Central memory CD8-positive, alpha-beta T cell (primary cell): ENCODE measurements around the gene SHOC2.

ENCODE experiments used
- ATAC-seq: fragments of 150-1000 bp; cut with Tn5 transposase; replicated peaks from 2 replicates; pipeline ENCODE4 v1.10.0; 2022; ENCODE audit warnings: mild to moderate bottlenecking, moderate FRiP score, moderate number of reproducible peaks; ENCODE audit not compliant: poor library complexity, severe bottlenecking; ENCODE audit errors: extremely low read depth
- DNase-seq, 2 donors: peaks; one replicate each; pipeline ENCODE4 v3.0.0; 2021; ENCODE audit warnings: low spot score in 2 of 2
- H3K27ac Mint-ChIP-seq: one replicate; pipeline ENCODE4 v1.8.0; 2022; ENCODE audit warnings: low read depth, mild to moderate bottlenecking, moderate library complexity, mixed read lengths
- H3K27me3 Mint-ChIP-seq: one replicate; pipeline ENCODE4 v1.8.0; 2022; ENCODE audit warnings: mixed read lengths
- H3K36me3 Mint-ChIP-seq: one replicate; pipeline ENCODE4 v1.8.0; 2022; ENCODE audit warnings: mild to moderate bottlenecking, moderate library complexity, mixed read lengths; ENCODE audit not compliant: insufficient read depth
- H3K4me1 Mint-ChIP-seq: one replicate; pipeline ENCODE4 v1.8.0; 2022; ENCODE audit warnings: mixed read lengths
- H3K4me3 Mint-ChIP-seq: one replicate; pipeline ENCODE4 v1.8.0; 2022; ENCODE audit warnings: mild to moderate bottlenecking, moderate library complexity, mixed read lengths
- H3K9me3 Mint-ChIP-seq: one replicate; pipeline ENCODE4 v1.8.0; 2022; ENCODE audit warnings: mixed read lengths

SHOC2 gene

GRCh38 chr10:110883924-110884323 lies 35.5 kb upstream of the SHOC2 start:
- peak overlapping the region; percentile 66 for H3K27ac Mint-ChIP-seq
- H3K4me3 Mint-ChIP-seq: peak overlapping the region; percentile 65
- peaks cover 65% of the 10 kb centered on the region for H3K4me1 Mint-ChIP-seq
- no peak for ATAC-seq
- peaks cover 67% of the 10 kb centered on the region for H3K36me3 Mint-ChIP-seq
- no peaks in the 10 kb centered on the region for H3K9me3 Mint-ChIP-seq
- H3K27me3 Mint-ChIP-seq: no peaks in the 10 kb centered on the region
- DNase-seq: no peak

DNA sequence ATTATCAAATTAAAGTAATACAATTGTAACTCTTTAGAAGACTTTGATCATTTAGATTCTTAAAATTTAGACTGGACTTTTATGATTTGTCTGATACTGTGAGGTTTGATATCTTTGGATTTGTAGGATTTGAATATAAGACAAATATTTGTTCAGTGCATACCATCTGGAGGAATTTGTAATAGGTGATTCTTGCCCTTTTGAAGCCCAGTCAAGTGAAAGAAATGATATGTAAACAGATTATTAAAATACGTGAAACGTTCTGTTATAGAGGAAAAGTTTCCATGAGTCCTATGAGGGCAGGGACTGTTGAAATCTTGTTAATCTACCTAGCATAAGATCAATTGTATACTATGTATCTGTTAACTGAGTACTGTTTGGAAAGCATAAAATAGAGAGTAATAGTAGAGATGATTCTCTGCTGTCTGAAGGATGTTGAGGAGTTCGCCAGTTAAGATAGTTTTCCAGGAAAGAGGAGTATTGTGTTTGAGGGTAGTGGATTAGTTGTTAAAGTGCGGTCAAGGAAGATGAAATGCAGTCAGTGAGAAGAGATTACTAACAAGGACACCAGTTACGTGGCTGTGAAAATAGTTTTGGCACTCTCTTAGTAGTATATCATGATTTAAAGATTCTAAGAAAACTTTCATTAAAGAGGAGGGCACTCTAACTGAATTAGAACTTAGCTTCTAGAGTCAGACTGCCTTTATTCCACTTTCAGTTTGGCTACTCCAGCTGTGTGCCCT lies 33.3 kb upstream of the SHOC2 start:
- Mint-ChIP-seq H3K9me3 (no peaks in the 10 kb centered on the region), H3K27me3 (no peaks in the 10 kb centered on the region), H3K4me1 (peaks cover 58% of the 10 kb centered on the region), H3K36me3 (peaks cover 71% of the 10 kb centered on the region), H3K27ac (peak overlapping the region; percentile 56), H3K4me3 (peak overlapping the region; percentile 33)
- DNase-seq: no peak
- ATAC-seq: peak; percentile 47

DNA sequence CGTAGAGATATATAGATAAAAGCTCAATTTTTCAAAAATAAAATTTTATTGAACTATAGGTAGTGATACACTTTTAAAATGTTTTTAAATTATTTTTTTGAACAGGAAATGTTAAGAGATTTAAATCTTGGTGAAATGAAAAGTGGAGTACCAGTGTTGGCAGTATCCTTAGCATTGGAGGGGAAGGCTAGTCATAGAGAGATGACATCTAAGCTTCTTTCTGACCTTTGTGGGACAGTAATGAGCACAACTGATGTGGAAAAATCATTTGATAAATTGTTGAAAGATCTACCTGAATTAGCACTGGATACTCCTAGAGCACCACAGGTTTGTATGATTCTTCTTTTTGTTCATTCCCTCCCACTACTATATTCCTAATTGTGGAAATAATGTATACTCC lies 31.8 kb upstream of the SHOC2 start:
- no peaks in the 10 kb centered on the region for H3K9me3 Mint-ChIP-seq
- H3K27me3 Mint-ChIP-seq: no peaks in the 10 kb centered on the region
- H3K4me3 Mint-ChIP-seq: peak overlapping the region; percentile 45
- ATAC-seq (no peak), DNase-seq (no peak)
- peaks cover 64% of the 10 kb centered on the region for H3K4me1 Mint-ChIP-seq
- H3K27ac Mint-ChIP-seq: peak overlapping the region; percentile 57
- peaks cover 73% of the 10 kb centered on the region for H3K36me3 Mint-ChIP-seq

DNA sequence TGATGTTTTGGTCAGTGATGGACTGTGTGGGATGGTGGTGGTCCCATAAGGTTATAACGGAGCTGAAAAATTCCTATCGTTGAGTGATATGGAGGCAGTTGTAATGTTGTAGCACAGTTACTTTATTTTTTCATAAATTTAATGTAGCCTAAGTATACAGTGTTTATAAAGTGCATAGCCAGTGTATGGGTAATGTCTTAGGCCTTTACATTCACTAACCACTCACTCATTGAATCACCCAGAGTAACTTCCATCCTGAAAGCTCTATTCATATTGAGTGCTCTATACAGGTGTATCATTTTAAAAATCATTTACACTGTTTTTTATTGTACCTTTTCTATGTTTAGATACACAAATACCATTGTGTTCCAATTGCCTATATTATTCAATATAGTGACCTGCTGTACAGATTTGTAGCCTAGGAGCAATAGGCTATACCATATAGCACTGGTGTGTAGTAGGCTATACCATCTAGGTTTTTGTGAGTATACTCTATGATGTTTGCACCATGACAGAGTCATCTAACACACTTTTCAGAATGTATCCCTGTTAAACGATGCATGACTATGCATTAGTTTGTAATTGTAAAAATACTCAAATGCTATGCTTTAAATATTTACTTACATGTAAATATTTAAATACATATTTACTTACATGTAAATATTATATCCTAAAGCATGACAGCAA lies 26.7 kb upstream of the SHOC2 start:
- H3K27me3 Mint-ChIP-seq: no peaks in the 10 kb centered on the region
- peaks cover 43% of the 10 kb centered on the region for H3K4me1 Mint-ChIP-seq
- DNase-seq (no peak), ATAC-seq (peak; percentile 7)
- H3K27ac Mint-ChIP-seq: no peak overlapping the region
- H3K36me3 Mint-ChIP-seq: peaks cover 73% of the 10 kb centered on the region
- no peaks in the 10 kb centered on the region for H3K9me3 Mint-ChIP-seq
- H3K4me3 Mint-ChIP-seq: no peak overlapping the region

DNA sequence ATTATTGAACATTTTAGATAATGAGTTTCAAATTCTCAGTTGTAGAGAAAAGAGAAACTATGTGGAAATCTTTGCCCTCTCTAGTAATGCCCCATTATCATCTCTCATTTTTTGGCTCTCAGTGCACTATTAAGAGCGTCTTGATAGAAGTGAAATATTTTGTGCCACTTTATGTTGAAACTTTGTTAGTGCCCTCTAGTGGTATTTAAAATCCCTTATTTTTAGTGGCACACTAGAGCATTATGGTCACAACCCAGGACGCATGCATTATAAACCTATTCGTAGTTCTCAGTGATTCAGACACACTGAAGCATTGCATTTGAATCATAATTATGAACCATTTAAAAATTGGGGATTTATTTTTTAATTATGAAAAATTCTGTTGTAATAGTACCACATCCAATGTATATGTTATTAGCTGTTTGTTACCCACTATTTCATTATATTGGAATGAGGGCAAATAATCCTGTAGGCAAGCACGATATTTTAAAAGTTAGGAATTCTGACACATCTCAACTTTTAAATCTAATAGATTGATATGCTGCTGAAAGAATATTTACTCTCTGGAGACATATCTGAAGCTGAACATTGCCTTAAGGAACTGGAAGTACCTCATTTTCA lies 25.7 kb upstream of the SHOC2 start:
- Mint-ChIP-seq H3K36me3 (peaks cover 78% of the 10 kb centered on the region), H3K4me3 (no peak overlapping the region), H3K9me3 (no peaks in the 10 kb centered on the region), H3K27me3 (no peaks in the 10 kb centered on the region), H3K4me1 (peaks cover 43% of the 10 kb centered on the region), H3K27ac (no peak overlapping the region)
- ATAC-seq (peak; percentile 89), DNase-seq (no peak)

- ATAC-seq (no peak), DNase-seq (no peak)
- H3K9me3 Mint-ChIP-seq: no peaks in the 10 kb centered on the region
- H3K27me3 Mint-ChIP-seq: no peaks in the 10 kb centered on the region
- H3K4me1 Mint-ChIP-seq: peaks cover 25% of the 10 kb centered on the region
- H3K36me3 Mint-ChIP-seq: peaks cover 75% of the 10 kb centered on the region
- no peak overlapping the region for H3K4me3 Mint-ChIP-seq
- H3K27ac Mint-ChIP-seq: no peak overlapping the region
Measured at GRCh38 chr10:110897184-110897583, 22.2 kb upstream of the SHOC2 start.

DNA sequence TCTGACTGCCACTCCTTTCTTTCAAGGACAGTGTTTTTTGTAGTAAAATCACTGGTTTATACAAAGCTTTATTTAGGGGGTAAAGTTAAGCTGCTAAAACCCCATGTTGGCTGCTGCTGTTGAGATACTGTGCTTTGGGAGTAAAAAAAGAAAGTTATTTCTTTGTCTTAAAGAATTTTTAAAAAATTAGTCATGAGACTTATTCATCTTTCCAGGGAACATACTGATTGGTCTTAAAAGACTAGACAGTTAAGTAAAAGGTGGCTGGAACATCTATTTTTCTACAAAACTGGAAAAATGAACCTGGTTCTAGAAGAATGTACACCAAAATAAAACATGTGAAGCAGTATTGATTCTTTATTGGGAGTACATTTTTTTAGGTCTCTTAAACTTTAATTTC lies 21.0 kb upstream of the SHOC2 start:
- Mint-ChIP-seq H3K27ac (no peak overlapping the region), H3K36me3 (peaks cover 78% of the 10 kb centered on the region), H3K9me3 (no peaks in the 10 kb centered on the region), H3K4me1 (peaks cover 35% of the 10 kb centered on the region), H3K4me3 (no peak overlapping the region), H3K27me3 (no peaks in the 10 kb centered on the region)
- DNase-seq: no peak
- ATAC-seq: no peak

DNA sequence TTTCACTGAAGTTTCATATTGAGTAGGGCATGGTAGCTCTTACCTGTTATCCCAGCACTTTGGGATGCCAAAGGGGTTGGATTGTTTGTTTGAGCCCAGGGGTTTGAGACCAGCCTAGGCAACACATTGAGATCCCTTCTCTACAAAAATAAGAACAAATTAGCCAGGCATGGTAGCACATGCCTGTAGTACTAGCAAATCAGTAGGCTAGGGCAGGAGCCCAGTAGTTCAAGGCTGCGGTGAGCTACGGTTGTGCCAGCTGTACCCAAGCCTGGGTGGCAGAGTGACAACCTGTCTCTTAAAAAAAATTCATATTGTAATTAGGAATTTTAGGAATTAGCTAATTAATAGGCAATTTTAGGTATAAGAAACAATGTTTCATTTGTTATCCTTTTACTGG lies 18.4 kb upstream of the SHOC2 start:
- Mint-ChIP-seq H3K27ac (no peak overlapping the region), H3K27me3 (no peaks in the 10 kb centered on the region), H3K36me3 (peaks cover 61% of the 10 kb centered on the region), H3K4me3 (no peak overlapping the region), H3K4me1 (peaks cover 37% of the 10 kb centered on the region), H3K9me3 (no peaks in the 10 kb centered on the region)
- DNase-seq: no peak
- ATAC-seq: peak; percentile 10

GRCh38 chr10:110901954-110902819 lies 17.2 kb upstream of the SHOC2 start:
- Mint-ChIP-seq H3K9me3 (no peaks in the 10 kb centered on the region), H3K27ac (peak overlapping the region; percentile 64), H3K36me3 (peaks cover 56% of the 10 kb centered on the region), H3K27me3 (no peaks in the 10 kb centered on the region), H3K4me1 (peaks cover 30% of the 10 kb centered on the region), H3K4me3 (no peak overlapping the region)
- ATAC-seq (no peak), DNase-seq (no peak)

GRCh38 chr10:110903280-110904278 lies 15.8 kb upstream of the SHOC2 start:
- no peak for ATAC-seq

GRCh38 chr10:110910138-110910537 lies 9.3 kb upstream of the SHOC2 start:
- Mint-ChIP-seq H3K27me3 (no peaks in the 10 kb centered on the region), H3K4me3 (no peak overlapping the region), H3K9me3 (no peaks in the 10 kb centered on the region), H3K27ac (no peak overlapping the region), H3K4me1 (peaks cover 23% of the 10 kb centered on the region), H3K36me3 (peaks cover 20% of the 10 kb centered on the region)
- DNase-seq: no peak
- ATAC-seq: no peak

More at GRCh38 chr10:110903280-110904278, 15.8 kb upstream of the SHOC2 start:
- Mint-ChIP-seq H3K4me3 (no peak overlapping the region), H3K27me3 (no peaks in the 10 kb centered on the region), H3K36me3 (peaks cover 47% of the 10 kb centered on the region), H3K9me3 (no peaks in the 10 kb centered on the region), H3K4me1 (peaks cover 34% of the 10 kb centered on the region), H3K27ac (peak overlapping the region; percentile 64)
- no peak for DNase-seq
